ENCODE results near the gene AMY1B.
"Not testable (repeated sequence)": the region's sequence is repeated elsewhere in the genome, so short reads cannot be mapped to it uniquely, and the experiment has no call there.

AMY1B gene

DNA sequence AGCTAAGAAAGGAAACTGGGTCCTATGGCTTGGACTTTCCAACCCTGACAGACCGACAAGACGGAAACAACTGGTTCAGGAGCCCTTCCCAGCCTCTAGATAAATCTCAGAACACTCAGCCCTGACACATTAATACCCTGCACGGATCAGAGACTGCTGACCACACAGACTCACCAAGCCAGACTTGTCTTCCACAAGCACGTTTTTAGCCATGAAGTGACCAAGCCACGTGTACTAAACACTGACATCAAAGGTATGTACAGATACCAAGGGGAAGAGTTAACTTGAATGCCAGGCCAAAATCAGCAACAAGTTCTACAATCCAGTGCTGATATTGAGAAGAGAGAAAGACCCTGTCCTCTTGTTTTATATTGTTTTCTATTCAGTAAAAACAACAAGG is at the start of gene AMY1B:
Gene AMY1B (minus strand): TSS at position 101 of the 400 bp plus-strand sequence. CDS start 571 bp downstream, outside the sequence.
- H3K4me3 ChIP-seq (ENCODE audit: low read length); H2AFZ ChIP-seq (ENCODE audit: low read depth, low read length); H3K9me3 ChIP-seq (ENCODE audit: low read length); H3K4me1 ChIP-seq (ENCODE audit: insufficient read depth, low read length); H3K27me3 ChIP-seq (ENCODE audit: insufficient read depth, low read length); H3K36me3 ChIP-seq (ENCODE audit: insufficient read depth, low read length): not testable (repeated sequence)

DNA sequence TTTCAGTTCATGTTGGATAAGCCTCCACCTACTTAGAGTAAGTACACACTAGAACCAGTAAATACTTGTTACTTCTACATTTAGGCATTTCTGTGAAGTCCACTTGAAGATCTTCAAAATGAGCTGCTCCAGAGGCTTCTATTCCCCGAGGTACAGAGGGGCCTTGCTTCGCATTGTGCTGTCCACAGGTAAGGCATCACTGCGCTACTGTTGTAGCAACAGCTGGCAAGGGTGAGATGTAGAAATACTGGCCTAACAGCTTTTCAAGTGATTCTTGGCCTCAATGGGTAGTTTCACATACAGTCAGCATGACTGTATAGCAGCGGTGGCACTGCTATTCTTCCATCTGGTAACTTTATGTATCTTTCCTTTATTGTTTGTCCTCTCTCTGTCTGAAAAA is 49.0 kb upstream of the AMY1B start:
- H3K4me1 ChIP-seq (ENCODE audit: insufficient read depth, low read length); H3K9me3 ChIP-seq (ENCODE audit: low read length); H3K36me3 ChIP-seq (ENCODE audit: insufficient read depth, low read length); H3K4me3 ChIP-seq (ENCODE audit: low read length); H2AFZ ChIP-seq (ENCODE audit: low read depth, low read length); H3K27me3 ChIP-seq (ENCODE audit: insufficient read depth, low read length): not testable (repeated sequence)

DNA sequence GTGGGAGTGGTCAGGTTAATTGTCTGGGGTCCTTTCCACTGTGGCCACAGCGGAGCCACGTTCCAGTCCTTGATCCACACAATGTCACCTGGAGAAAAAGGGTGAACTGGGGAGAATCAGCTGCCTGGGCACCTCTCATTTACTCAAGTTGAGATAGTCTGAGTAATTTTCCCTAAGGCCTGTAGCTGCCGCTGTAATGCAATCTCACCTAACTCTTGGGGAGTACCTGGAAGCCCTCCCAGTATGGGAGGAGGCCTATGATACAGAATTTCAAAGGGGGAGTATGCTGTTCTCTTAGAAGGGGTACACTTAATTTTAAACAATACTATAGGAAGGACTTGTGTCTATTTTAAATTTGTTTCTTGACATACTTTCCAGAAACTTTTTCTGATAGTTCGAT is 48.4 kb upstream of the AMY1B start:
- H3K4me3 ChIP-seq (ENCODE audit: low read length); H3K4me1 ChIP-seq (ENCODE audit: insufficient read depth, low read length); H3K36me3 ChIP-seq (ENCODE audit: insufficient read depth, low read length); H3K9me3 ChIP-seq (ENCODE audit: low read length); H2AFZ ChIP-seq (ENCODE audit: low read depth, low read length); H3K27me3 ChIP-seq (ENCODE audit: insufficient read depth, low read length): not testable (repeated sequence)

DNA sequence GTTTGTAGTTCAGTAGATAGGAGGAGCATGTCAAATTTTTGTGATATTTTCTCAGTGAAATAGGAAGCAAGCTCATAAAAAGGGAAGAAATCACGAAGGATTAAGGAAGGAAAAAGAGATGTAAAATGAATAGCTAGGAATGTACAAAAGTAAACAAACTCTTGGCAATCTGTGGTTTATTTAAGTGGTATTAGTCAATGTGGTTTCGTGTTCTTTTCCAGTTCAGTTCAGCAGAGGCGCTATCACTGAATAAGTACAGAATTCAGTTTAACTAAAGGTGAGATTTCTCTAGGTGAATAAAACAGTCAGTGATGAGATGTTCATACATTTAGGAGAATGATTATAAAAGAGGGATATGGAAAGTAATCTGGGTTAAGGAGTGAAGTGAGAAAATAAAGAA is 42.0 kb upstream of the AMY1B start:
- not testable (repeated sequence) for H3K9me3 ChIP-seq (ENCODE audit: low read length); H3K36me3 ChIP-seq (ENCODE audit: insufficient read depth, low read length); H3K4me3 ChIP-seq (ENCODE audit: low read length); H3K4me1 ChIP-seq (ENCODE audit: insufficient read depth, low read length); H2AFZ ChIP-seq (ENCODE audit: low read depth, low read length); H3K27me3 ChIP-seq (ENCODE audit: insufficient read depth, low read length)

DNA sequence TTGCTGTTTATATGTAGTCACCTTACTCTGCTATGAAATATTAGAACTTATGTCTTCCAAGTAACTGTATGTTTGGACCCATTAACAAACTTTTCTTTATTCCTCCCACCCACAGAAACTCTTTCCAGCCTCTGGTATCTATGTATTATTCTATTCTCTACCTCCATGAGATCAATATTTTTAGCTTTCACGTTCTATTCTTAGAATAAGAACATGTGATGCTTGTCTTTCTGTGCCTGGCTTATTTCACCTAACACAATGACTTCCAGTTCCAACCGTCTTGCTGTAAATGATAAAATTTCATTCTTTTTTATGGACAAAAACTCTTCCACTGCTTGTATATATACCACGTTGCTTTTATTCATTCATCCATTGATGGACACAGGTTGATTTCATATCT is 39.3 kb upstream of the AMY1B start:
- not testable (repeated sequence) for H3K36me3 ChIP-seq (ENCODE audit: insufficient read depth, low read length); H2AFZ ChIP-seq (ENCODE audit: low read depth, low read length); H3K9me3 ChIP-seq (ENCODE audit: low read length); H3K4me1 ChIP-seq (ENCODE audit: insufficient read depth, low read length); H3K27me3 ChIP-seq (ENCODE audit: insufficient read depth, low read length); H3K4me3 ChIP-seq (ENCODE audit: low read length)

DNA sequence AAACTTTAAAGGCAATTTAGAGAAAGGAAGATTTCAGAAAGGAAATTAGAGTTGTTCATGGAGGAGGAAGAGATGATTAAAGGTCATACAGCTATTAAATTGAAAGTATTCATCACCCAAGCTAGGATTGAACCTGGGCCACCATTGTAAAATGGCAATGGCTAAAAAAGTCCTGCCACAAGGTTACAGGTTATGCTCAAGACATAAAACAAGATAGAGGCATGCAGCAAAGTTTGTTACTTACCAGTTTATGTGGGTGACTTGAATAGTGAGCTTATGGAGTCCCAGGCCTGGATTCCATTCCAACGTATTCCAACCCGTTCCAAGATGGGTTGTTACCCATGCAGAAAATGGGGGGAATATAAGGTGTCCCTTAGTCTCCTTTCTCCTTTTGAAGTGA is 25.5 kb upstream of the AMY1B start:
- H3K9me3 ChIP-seq (ENCODE audit: low read length); H3K36me3 ChIP-seq (ENCODE audit: insufficient read depth, low read length): not testable (repeated sequence)

DNA sequence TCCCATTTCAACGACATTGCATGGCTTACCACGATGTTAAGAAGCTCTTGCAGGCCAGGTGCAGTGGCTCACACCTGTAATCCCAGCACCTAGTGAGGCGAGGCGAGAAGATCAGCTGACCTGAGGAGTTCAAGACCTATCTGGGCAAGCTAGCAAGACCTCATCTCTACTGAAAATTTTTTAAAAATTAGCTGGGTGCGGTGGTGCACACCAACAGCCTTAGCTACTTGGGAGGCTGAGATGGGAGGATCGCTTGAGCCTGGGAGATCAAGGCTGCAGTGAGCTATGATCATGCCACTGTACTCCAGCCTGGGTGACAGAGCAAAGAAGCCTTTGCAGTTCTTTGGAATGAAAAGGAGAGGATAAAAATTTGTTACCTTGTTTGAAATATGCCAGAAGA is 21.4 kb upstream of the AMY1B start:
- H3K4me3 ChIP-seq (ENCODE audit: low read length) = not testable (repeated sequence)

More for the DNA sequence above, 25.5 kb upstream of the AMY1B start:
- not testable (repeated sequence) for H3K4me3 ChIP-seq (ENCODE audit: low read length); H2AFZ ChIP-seq (ENCODE audit: low read depth, low read length); H3K27me3 ChIP-seq (ENCODE audit: insufficient read depth, low read length); H3K4me1 ChIP-seq (ENCODE audit: insufficient read depth, low read length)

DNA sequence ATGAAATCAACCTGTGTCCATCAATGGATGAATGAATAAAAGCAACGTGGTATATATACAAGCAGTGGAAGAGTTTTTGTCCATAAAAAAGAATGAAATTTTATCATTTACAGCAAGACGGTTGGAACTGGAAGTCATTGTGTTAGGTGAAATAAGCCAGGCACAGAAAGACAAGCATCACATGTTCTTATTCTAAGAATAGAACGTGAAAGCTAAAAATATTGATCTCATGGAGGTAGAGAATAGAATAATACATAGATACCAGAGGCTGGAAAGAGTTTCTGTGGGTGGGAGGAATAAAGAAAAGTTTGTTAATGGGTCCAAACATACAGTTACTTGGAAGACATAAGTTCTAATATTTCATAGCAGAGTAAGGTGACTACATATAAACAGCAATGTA is 14.4 kb upstream of the AMY1B start:
- not testable (repeated sequence) for H3K36me3 ChIP-seq (ENCODE audit: insufficient read depth, low read length); H3K4me1 ChIP-seq (ENCODE audit: insufficient read depth, low read length); H3K4me3 ChIP-seq (ENCODE audit: low read length); H3K27me3 ChIP-seq (ENCODE audit: insufficient read depth, low read length); H2AFZ ChIP-seq (ENCODE audit: low read depth, low read length); H3K9me3 ChIP-seq (ENCODE audit: low read length)

More for the DNA sequence above, 21.4 kb upstream of the AMY1B start:
- H3K36me3 ChIP-seq (ENCODE audit: insufficient read depth, low read length); H3K9me3 ChIP-seq (ENCODE audit: low read length); H3K4me1 ChIP-seq (ENCODE audit: insufficient read depth, low read length); H2AFZ ChIP-seq (ENCODE audit: low read depth, low read length); H3K27me3 ChIP-seq (ENCODE audit: insufficient read depth, low read length): not testable (repeated sequence)

DNA sequence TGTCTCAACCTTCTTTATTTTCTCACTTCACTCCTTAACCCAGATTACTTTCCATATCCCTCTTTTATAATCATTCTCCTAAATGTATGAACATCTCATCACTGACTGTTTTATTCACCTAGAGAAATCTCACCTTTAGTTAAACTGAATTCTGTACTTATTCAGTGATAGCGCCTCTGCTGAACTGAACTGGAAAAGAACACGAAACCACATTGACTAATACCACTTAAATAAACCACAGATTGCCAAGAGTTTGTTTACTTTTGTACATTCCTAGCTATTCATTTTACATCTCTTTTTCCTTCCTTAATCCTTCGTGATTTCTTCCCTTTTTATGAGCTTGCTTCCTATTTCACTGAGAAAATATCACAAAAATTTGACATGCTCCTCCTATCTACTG is 11.7 kb upstream of the AMY1B start:
- H3K36me3 ChIP-seq (ENCODE audit: insufficient read depth, low read length); H2AFZ ChIP-seq (ENCODE audit: low read depth, low read length); H3K4me3 ChIP-seq (ENCODE audit: low read length); H3K4me1 ChIP-seq (ENCODE audit: insufficient read depth, low read length); H3K27me3 ChIP-seq (ENCODE audit: insufficient read depth, low read length); H3K9me3 ChIP-seq (ENCODE audit: low read length): not testable (repeated sequence)

DNA sequence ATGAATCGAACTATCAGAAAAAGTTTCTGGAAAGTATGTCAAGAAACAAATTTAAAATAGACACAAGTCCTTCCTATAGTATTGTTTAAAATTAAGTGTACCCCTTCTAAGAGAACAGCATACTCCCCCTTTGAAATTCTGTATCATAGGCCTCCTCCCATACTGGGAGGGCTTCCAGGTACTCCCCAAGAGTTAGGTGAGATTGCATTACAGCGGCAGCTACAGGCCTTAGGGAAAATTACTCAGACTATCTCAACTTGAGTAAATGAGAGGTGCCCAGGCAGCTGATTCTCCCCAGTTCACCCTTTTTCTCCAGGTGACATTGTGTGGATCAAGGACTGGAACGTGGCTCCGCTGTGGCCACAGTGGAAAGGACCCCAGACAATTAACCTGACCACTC is 5.2 kb upstream of the AMY1B start:
- not testable (repeated sequence) for H3K4me1 ChIP-seq (ENCODE audit: insufficient read depth, low read length); H2AFZ ChIP-seq (ENCODE audit: low read depth, low read length); H3K4me3 ChIP-seq (ENCODE audit: low read length); H3K9me3 ChIP-seq (ENCODE audit: low read length); H3K36me3 ChIP-seq (ENCODE audit: insufficient read depth, low read length); H3K27me3 ChIP-seq (ENCODE audit: insufficient read depth, low read length)

DNA sequence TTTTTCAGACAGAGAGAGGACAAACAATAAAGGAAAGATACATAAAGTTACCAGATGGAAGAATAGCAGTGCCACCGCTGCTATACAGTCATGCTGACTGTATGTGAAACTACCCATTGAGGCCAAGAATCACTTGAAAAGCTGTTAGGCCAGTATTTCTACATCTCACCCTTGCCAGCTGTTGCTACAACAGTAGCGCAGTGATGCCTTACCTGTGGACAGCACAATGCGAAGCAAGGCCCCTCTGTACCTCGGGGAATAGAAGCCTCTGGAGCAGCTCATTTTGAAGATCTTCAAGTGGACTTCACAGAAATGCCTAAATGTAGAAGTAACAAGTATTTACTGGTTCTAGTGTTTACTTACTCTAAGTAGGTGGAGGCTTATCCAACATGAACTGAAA is 4.7 kb upstream of the AMY1B start:
- not testable (repeated sequence) for H3K36me3 ChIP-seq (ENCODE audit: insufficient read depth, low read length); H3K4me3 ChIP-seq (ENCODE audit: low read length); H3K4me1 ChIP-seq (ENCODE audit: insufficient read depth, low read length); H2AFZ ChIP-seq (ENCODE audit: low read depth, low read length); H3K27me3 ChIP-seq (ENCODE audit: insufficient read depth, low read length); H3K9me3 ChIP-seq (ENCODE audit: low read length)

DNA sequence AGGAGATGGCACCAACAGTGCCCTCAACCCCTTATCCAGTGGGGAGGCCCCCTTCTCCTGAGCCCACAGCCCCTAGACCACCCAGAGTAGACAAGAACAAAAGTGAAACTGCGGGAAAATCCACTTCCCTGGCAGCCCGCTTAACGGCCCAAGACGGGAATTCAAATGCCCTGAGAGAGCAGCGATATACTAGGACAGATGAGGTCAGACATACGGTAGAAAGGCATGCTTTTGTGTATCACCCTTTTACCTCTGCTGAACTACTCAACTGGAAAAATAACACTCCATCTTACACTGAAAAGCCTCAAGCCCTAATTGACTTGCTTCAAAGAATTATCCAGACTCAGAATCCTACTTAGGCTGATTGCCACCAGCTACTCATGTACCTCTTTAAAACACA is 1.4 kb upstream of the AMY1B start:
- not testable (repeated sequence) for H3K9me3 ChIP-seq (ENCODE audit: low read length); H3K4me1 ChIP-seq (ENCODE audit: insufficient read depth, low read length); H3K4me3 ChIP-seq (ENCODE audit: low read length); H2AFZ ChIP-seq (ENCODE audit: low read depth, low read length); H3K27me3 ChIP-seq (ENCODE audit: insufficient read depth, low read length); H3K36me3 ChIP-seq (ENCODE audit: insufficient read depth, low read length)

DNA sequence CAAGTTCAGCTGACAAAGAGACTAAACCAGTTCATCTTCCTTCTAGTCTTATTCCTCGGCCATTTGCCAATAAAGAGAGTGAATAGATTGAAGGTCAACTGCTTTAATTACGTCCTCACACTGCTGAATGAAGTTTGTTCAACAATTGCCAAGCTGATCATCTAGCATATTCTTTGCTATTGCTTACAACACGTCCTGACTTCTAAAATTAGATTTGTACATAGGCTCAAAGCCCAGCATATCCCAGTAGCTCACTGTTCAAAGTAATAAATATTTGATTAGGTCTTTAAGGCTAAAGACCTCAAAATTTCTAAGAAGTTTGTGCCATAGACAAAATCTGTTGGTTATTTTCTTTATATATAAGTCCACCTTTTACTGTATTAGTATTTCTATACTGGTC is 19.7 kb downstream of the AMY1B start:
- H3K4me3 ChIP-seq (ENCODE audit: low read length); H3K27me3 ChIP-seq (ENCODE audit: insufficient read depth, low read length); H3K9me3 ChIP-seq (ENCODE audit: low read length); H3K36me3 ChIP-seq (ENCODE audit: insufficient read depth, low read length); H3K4me1 ChIP-seq (ENCODE audit: insufficient read depth, low read length); H2AFZ ChIP-seq (ENCODE audit: low read depth, low read length): not testable (repeated sequence)

DNA sequence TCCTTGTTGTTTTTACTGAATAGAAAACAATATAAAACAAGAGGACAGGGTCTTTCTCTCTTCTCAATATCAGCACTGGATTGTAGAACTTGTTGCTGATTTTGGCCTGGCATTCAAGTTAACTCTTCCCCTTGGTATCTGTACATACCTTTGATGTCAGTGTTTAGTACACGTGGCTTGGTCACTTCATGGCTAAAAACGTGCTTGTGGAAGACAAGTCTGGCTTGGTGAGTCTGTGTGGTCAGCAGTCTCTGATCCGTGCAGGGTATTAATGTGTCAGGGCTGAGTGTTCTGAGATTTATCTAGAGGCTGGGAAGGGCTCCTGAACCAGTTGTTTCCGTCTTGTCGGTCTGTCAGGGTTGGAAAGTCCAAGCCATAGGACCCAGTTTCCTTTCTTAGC is 40.5 kb downstream of the AMY1B start, which contains the start of gene AMY1A:
Gene AMY1A (plus strand): TSS at position 301 of the 400 bp plus-strand sequence. CDS start 571 bp downstream, outside the sequence.
- not testable (repeated sequence) for H3K4me3 ChIP-seq (ENCODE audit: low read length); H3K27me3 ChIP-seq (ENCODE audit: insufficient read depth, low read length); H3K36me3 ChIP-seq (ENCODE audit: insufficient read depth, low read length); H2AFZ ChIP-seq (ENCODE audit: low read depth, low read length); H3K9me3 ChIP-seq (ENCODE audit: low read length); H3K4me1 ChIP-seq (ENCODE audit: insufficient read depth, low read length)

DNA sequence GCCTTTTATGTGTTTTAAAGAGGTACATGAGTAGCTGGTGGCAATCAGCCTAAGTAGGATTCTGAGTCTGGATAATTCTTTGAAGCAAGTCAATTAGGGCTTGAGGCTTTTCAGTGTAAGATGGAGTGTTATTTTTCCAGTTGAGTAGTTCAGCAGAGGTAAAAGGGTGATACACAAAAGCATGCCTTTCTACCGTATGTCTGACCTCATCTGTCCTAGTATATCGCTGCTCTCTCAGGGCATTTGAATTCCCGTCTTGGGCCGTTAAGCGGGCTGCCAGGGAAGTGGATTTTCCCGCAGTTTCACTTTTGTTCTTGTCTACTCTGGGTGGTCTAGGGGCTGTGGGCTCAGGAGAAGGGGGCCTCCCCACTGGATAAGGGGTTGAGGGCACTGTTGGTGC is 41.9 kb downstream of the AMY1B start:
- H2AFZ ChIP-seq (ENCODE audit: low read depth, low read length); H3K27me3 ChIP-seq (ENCODE audit: insufficient read depth, low read length); H3K36me3 ChIP-seq (ENCODE audit: insufficient read depth, low read length); H3K9me3 ChIP-seq (ENCODE audit: low read length); H3K4me1 ChIP-seq (ENCODE audit: insufficient read depth, low read length); H3K4me3 ChIP-seq (ENCODE audit: low read length): not testable (repeated sequence)
